ENCODE data around the gene TUBA3E. TPM values are rescaled to one million over a fixed set of nuclear protein-coding genes. Genes with fewer than 3 reads are reported as not detected.
"Not testable (repeated sequence)": the region's sequence is repeated elsewhere in the genome, so short reads cannot be mapped to it uniquely, and the experiment has no call there.

TUBA3E gene
- total RNA-seq, 6 experiments from 2014 or later, result not detected

DNA sequence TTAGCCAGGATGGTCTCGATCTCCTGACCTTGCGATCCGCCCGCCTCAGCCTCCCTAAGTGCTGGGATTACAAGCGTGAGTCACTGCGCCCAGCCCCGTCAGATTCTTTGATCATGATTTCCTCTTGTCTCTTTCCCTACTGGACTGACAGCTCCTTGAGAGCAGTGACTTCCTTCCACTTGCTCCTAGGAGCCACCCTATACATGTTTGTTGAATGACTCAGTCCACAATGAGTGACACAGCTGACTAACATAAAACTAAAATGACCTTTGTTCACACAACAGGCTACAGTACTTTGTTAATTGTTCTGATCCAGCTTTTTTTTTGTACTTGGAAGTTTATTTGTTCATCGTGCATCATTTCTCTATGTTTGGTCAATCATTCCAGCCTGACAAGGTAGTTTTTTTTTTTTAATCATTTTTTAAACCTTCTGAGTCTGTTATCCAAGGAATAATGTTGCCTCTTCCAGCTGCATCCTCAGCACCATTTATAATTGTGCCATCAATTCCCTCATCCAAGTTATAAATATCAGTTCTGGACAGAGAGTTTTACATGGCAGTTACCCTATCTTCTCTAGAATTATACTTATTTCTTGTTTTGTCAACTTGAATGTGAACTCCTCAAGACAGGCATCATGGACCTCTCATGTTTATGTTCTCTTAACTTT lies 42.9 kb upstream of the TUBA3E start:
- WGBS (ENCODE audit: insufficient coverage, low coverage, low lambda C conversion rate, missing lambda C conversion rate), result 93% methylated on average over 8 of the region's 8 CpGs
- no peak for ATAC-seq
- intact Hi-C loops (cut with DNase I), result no loop called here
- Histone ChIP-seq H3K27ac (no peak overlapping the region), H3K27me3 (no peaks in the 10 kb centered on the region), H3K4me3 (no peak overlapping the region), H3K4me1 (no peaks in the 10 kb centered on the region), H3K36me3 (no peaks in the 10 kb centered on the region), H3K9me3 (no peaks in the 10 kb centered on the region)
- no peak for DNase-seq
- TF ChIP-seq POLR2A (IDR thresholded peaks at IDR 0.05) (no peak), CTCF (IDR thresholded peaks at IDR 0.05) (no peak)

GRCh38 chr2:130239581-130239980 lies 41.3 kb upstream of the TUBA3E start:
- H3K4me1 ChIP-seq; DNase-seq; H3K27ac ChIP-seq; H3K9me3 ChIP-seq; H3K4me3 ChIP-seq; H3K27me3 ChIP-seq; H3K36me3 ChIP-seq; intact Hi-C loops (cut with DNase I); ATAC-seq: not testable (repeated sequence)
- WGBS (ENCODE audit: insufficient coverage, low coverage, low lambda C conversion rate, missing lambda C conversion rate), result 42% methylated on average over 2 of the region's 6 CpGs

DNA sequence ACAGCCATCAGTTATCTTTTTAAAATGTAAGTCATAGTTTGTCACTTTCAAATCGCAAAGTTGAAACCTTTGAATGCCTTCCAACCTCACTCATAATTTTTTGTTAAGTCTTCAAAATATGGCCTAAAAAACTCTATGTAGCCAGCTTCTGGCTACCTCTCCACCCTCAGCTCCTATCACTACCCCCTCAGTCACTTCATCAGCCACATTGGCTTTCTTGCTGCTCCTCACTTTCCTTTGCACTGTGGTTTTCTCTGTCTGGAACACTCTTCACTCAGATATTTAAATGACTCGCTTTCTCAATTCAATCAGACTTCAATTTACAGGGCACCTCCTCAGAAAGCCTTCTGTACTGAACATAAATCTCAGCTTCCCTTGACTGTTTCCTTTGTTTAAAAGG lies 34.8 kb upstream of the TUBA3E start:
- H3K36me3 ChIP-seq; H3K27ac ChIP-seq; H3K9me3 ChIP-seq; ATAC-seq; H3K27me3 ChIP-seq; H3K4me3 ChIP-seq; H3K4me1 ChIP-seq; intact Hi-C loops (cut with DNase I); DNase-seq: not testable (repeated sequence)
- 64% methylated on average over 2 of the region's 2 CpGs for WGBS (ENCODE audit: insufficient coverage, low coverage, low lambda C conversion rate, missing lambda C conversion rate)

GRCh38 chr2:130231656-130232055 lies 33.4 kb upstream of the TUBA3E start:
- intact Hi-C loops (cut with DNase I), result no loop called here
- H3K36me3 ChIP-seq, result no peaks in the 10 kb centered on the region
- H3K4me3 ChIP-seq, result no peak overlapping the region
- no peaks in the 10 kb centered on the region for H3K9me3 ChIP-seq
- 63% methylated on average over 6 of the region's 12 CpGs for WGBS (ENCODE audit: insufficient coverage, low coverage, low lambda C conversion rate, missing lambda C conversion rate)
- DNase-seq (no peak), ATAC-seq (no peak)
- TF ChIP-seq CTCF (IDR thresholded peaks at IDR 0.05) (no peak), POLR2A (IDR thresholded peaks at IDR 0.05) (no peak)
- H3K27me3 ChIP-seq, result no peaks in the 10 kb centered on the region
- no peak overlapping the region for H3K27ac ChIP-seq
- H3K4me1 ChIP-seq, result no peaks in the 10 kb centered on the region

GRCh38 chr2:130230907-130231306 lies 32.7 kb upstream of the TUBA3E start:
- H3K9me3 ChIP-seq; H3K27ac ChIP-seq; DNase-seq; intact Hi-C loops (cut with DNase I); ATAC-seq; H3K4me1 ChIP-seq; H3K36me3 ChIP-seq; H3K27me3 ChIP-seq; H3K4me3 ChIP-seq: not testable (repeated sequence)
- 88% methylated on average over 3 of the region's 15 CpGs for WGBS (ENCODE audit: insufficient coverage, low coverage, low lambda C conversion rate, missing lambda C conversion rate)

GRCh38 chr2:130230376-130230775 lies 32.1 kb upstream of the TUBA3E start:
- H3K27ac ChIP-seq; H3K4me3 ChIP-seq; DNase-seq; H3K27me3 ChIP-seq; ATAC-seq; H3K4me1 ChIP-seq; H3K9me3 ChIP-seq; intact Hi-C loops (cut with DNase I); H3K36me3 ChIP-seq: not testable (repeated sequence)
- 93% methylated on average over 11 of the region's 18 CpGs for WGBS (ENCODE audit: insufficient coverage, low coverage, low lambda C conversion rate, missing lambda C conversion rate)

DNA sequence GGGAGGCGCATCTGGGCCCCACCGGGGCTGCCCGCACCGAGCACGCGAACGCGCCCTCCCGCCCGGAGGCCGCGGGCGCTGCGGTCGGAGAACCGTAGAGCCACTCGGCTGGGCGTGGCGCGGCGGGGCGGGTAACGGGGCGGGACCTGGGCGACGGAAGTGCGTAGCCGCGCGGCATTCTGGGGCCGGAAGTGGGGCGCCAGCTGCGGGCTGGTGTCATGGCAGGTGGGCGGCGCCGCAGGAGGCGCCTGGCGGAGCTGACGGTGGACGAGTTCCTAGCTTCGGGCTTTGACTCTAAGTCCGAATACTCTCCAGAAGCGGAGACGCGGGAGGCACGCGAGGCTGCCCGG lies 30.9 kb upstream of the TUBA3E start:
- H3K4me3 ChIP-seq, result peak overlapping the region in 2 of 3 donors; percentile 14 to 33
- DNase-seq; intact Hi-C loops (cut with DNase I): not testable (repeated sequence)

DNA sequence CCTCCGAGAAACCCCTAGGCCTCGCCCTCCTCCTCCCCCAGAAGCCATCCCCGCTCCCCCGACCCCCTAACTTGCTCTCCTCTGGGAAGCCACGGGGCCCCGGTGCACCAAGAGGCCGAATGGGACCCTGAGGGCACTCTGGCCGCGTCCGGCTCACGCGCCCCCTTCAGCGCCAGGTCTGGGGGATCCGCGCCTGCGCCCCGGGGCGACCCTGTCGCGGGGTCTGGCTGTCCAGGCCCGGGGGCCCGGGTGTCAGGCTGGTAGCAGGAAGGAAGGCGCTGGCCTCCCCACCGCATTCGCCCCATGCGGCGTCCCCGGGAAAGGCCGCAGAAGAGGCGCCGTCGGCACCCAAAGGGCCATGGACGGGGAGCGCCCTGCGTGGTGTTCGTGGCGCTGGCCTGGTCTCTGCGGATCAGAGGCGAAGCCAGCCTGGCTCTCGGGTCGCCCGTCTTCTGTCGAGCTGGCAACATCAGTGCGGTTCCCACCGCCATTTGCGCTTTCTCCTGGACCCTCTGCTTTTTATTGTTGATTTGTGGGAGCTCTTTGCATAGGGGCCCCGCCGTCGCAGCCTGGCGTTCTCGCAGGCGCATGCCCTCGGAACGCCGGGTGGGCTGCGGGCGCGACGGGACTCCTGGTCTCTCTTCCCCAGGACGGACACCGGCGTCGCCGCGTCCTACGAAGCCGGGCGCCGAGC lies 30.4 kb upstream of the TUBA3E start:
- H3K27ac ChIP-seq; H3K9me3 ChIP-seq; H3K4me1 ChIP-seq; DNase-seq; H3K27me3 ChIP-seq; intact Hi-C loops (cut with DNase I); H3K36me3 ChIP-seq: not testable (repeated sequence)
- WGBS (ENCODE audit: insufficient coverage, low coverage, low lambda C conversion rate, missing lambda C conversion rate), result 91% methylated on average over 28 of the region's 69 CpGs
- H3K4me3 ChIP-seq, result peak overlapping the region in 1 of 3 donors; percentile 33
- ATAC-seq, result peak in 1 of 4 donors; percentile 6

More for the DNA sequence above, 30.9 kb upstream of the TUBA3E start:
- 65% methylated on average over 9 of the region's 48 CpGs for WGBS (ENCODE audit: insufficient coverage, low coverage, low lambda C conversion rate, missing lambda C conversion rate)
- peak in 2 of 4 donors; percentile 45 to 71 for ATAC-seq
- not testable (repeated sequence) for H3K27me3 ChIP-seq, H3K27ac ChIP-seq, H3K4me1 ChIP-seq, H3K9me3 ChIP-seq, H3K36me3 ChIP-seq

DNA sequence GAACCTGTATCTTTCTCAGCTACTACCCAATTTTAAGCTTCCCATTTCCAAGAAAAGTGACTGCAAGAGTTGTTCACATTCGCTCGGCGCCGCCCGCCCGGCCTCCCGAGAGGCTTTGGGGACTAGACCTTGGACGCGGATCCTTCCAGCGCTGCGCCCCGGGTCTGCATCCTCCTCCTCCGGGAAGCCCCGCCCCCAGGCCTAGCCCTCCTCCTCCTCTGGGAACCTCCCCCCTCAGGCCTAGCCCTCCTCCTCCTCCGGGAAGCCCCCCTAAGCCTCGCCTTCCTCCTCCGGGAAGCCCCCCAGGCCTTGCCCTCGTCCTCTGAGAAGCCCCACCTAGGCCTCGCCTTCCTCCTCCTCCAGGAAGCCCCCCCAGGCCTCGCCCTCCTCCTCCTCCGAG lies 29.8 kb upstream of the TUBA3E start:
- DNase-seq; H3K27ac ChIP-seq; H3K27me3 ChIP-seq; H3K36me3 ChIP-seq; H3K4me3 ChIP-seq; H3K9me3 ChIP-seq; H3K4me1 ChIP-seq; ATAC-seq; intact Hi-C loops (cut with DNase I): not testable (repeated sequence)
- 90% methylated on average over 17 of the region's 21 CpGs for WGBS (ENCODE audit: insufficient coverage, low coverage, low lambda C conversion rate, missing lambda C conversion rate)

DNA sequence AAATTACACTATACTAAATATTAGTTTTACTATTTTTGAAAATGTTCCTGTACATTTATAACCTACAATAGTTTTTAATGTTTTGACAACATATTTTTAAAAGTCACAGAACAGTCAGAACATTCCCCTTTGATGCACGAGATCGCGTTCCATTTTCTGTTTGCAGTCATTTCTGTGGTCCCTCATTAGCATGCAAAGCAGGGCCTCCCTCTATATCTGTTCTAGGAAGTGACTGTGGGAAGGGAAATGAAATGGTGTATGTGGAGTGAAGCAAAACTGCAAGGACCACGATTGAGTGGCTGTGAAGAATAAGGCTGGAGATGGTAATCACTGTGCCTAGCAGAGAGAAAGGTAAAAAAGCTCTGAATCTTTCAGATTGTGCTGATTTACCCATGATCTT lies 24.3 kb upstream of the TUBA3E start:
- H3K4me1 ChIP-seq; H3K27ac ChIP-seq; H3K27me3 ChIP-seq; H3K9me3 ChIP-seq; H3K36me3 ChIP-seq; DNase-seq; H3K4me3 ChIP-seq; ATAC-seq; intact Hi-C loops (cut with DNase I): not testable (repeated sequence)
- WGBS (ENCODE audit: insufficient coverage, low coverage, low lambda C conversion rate, missing lambda C conversion rate), result 32% methylated on average over 4 of the region's 4 CpGs
